HCT116 (cell line): Measurements from ENCODE around the gene IER5L. TPM values are rescaled to one million over a fixed set of nuclear protein-coding genes. Genes with fewer than 3 reads are reported as not detected.

Experiments
- ATAC-seq: fragments of 200-7000 bp; cut with Tn5 transposase; 2 replicates; pipeline ENCODE4 v1.9.1; 2020; ENCODE audit warnings: mild to moderate bottlenecking, moderate library complexity
- BruUV-seq: library from RNA; stranded (reverse); fragments of 400-500 nt; replicated peaks from 2 replicates; lab custom pipeline; 2021; lab: Mats Ljungman, UMichigan
- CTCF ChIA-PET: fragments of 300-600 bp; sonication (Branson Sonifier 250); formaldehyde crosslinking; loops from one replicate; lab custom pipeline; 2021; ENCODE audit warnings: antibody characterized with exemption; lab: Charles Lee
- POLR2A ChIA-PET: fragments of 300-600, 350-600 bp; sonication (Branson Sonifier 250); formaldehyde crosslinking; loops from one replicate; lab custom pipeline; 2021; ENCODE audit warnings: antibody characterized with exemption; lab: Charles Lee
- RAD21 ChIA-PET, 2 experiments: fragments of 300-600 bp; sonication (Branson Sonifier 250); formaldehyde crosslinking; loops; one replicate each; lab custom pipeline; 2023; ENCODE audit warnings: low total read pairs in 2 of 2; ENCODE audit not compliant: uncharacterized antibody in 2 of 2, unreplicated experiment in 2 of 2, low non-redundant PET in 1 of 2; lab: Charles Lee
- DNase-seq: peaks from one replicate; pipeline ENCODE4 v3.0.0-alpha.2; 2010; ENCODE audit warnings: low read depth, low spot score
- H2AFZ ChIP-seq: fragments of 200-600 bp; shearing (Covaris generic), sonication (generic); 2 replicates; pipeline ENCODE4 v1.6.1; 2017; ENCODE audit warnings: low read depth, mixed run types, mixed read lengths, antibody characterized with exemption, low read length; ENCODE audit not compliant: poor library complexity, severe bottlenecking
- H3K27ac ChIP-seq: 2 replicates; pipeline ENCODE4 v1.5.1; 2012; ENCODE audit warnings: low read depth, low read length
- H3K27me3 ChIP-seq: fragments of 200-600 bp; sonication (generic); 2 replicates; pipeline ENCODE4 v1.6.1; 2016; ENCODE audit warnings: mixed run types, low read length, mixed read lengths; ENCODE audit not compliant: insufficient read depth
- H3K36me3 ChIP-seq, 2 experiments: fragments of 200-500 bp in 1 of 2; fragments of 200-600 bp in 1 of 2; sonication (Bioruptor generic) in 1 of 2; sonication (generic) in 1 of 2; 2 replicates each; pipeline versions ENCODE4 v1.5.1 to v1.6.1; 2014 to 2016; ENCODE audit warnings: low read length in 2 of 2, inconsistent platforms in 1 of 2, mixed read lengths in 1 of 2, mixed run types in 1 of 2; ENCODE audit not compliant: insufficient read depth in 2 of 2, control insufficient read depth in 1 of 2
- H3K4me1 ChIP-seq, 2 experiments: fragments of 200-600 bp in 1 of 2; sonication (generic) in 1 of 2; 2 replicates each; pipeline versions ENCODE4 v1.5.1 to v1.6.1; 2012 to 2017; ENCODE audit warnings: low read length in 2 of 2, inconsistent platforms in 1 of 2, mild to moderate bottlenecking in 1 of 2, mixed read lengths in 1 of 2, mixed run types in 1 of 2, moderate library complexity in 1 of 2; ENCODE audit not compliant: insufficient read depth in 2 of 2, control insufficient read depth in 1 of 2
- H3K4me2 ChIP-seq: fragments of 200-600 bp; sonication (generic); 2 replicates; pipeline ENCODE4 v1.6.1; 2017; ENCODE audit warnings: mixed run types, low read length, mixed read lengths
- H3K4me3 ChIP-seq, 2 experiments: fragments of 200-600 bp in 1 of 2; sonication (generic) in 1 of 2; replicated peaks in 1 of 2; 2 replicates each; pipeline ENCODE4 v1.5.1; 2011 to 2016; ENCODE audit warnings: low read length in 2 of 2, control low read depth in 1 of 2, low read depth in 1 of 2, mild to moderate bottlenecking in 1 of 2, mixed read lengths in 1 of 2, mixed run types in 1 of 2
- H3K79me2 ChIP-seq: fragments of 200-600 bp; sonication (generic); 2 replicates; pipeline ENCODE4 v1.6.1; 2017; ENCODE audit warnings: mild to moderate bottlenecking, mixed run types, low read length, moderate library complexity, mixed read lengths; ENCODE audit not compliant: insufficient read depth
- H3K9ac ChIP-seq: fragments of 200-600 bp; sonication (generic); 2 replicates; pipeline ENCODE4 v1.6.1; 2016; ENCODE audit warnings: low read length, mixed read lengths
- H3K9me2 ChIP-seq: fragments of 200-600 bp; sonication (generic), shearing (Covaris generic); 2 replicates; pipeline ENCODE4 v1.6.1; 2017; ENCODE audit warnings: mixed run types, mild to moderate bottlenecking, moderate library complexity; ENCODE audit not compliant: insufficient read depth
- H3K9me3 ChIP-seq, 2 experiments: fragments of 200-500 bp in 1 of 2; fragments of 200-600 bp in 1 of 2; sonication (Bioruptor generic) in 1 of 2; sonication (generic) in 1 of 2; 2 replicates each; pipeline ENCODE4 v1.6.1; 2014 to 2017; ENCODE audit warnings: low read length in 2 of 2, mixed read lengths in 2 of 2, inconsistent platforms in 1 of 2, low read depth in 1 of 2, mild to moderate bottlenecking in 1 of 2, mixed run types in 1 of 2, moderate library complexity in 1 of 2; ENCODE audit not compliant: control insufficient read depth in 1 of 2, insufficient read depth in 1 of 2
- H4K20me1 ChIP-seq: fragments of 200-600 bp; sonication (generic), shearing (Covaris generic); 2 replicates; pipeline ENCODE4 v1.6.1; 2017; ENCODE audit warnings: mixed run types, mild to moderate bottlenecking, moderate library complexity; ENCODE audit not compliant: insufficient read depth
- ATF3 ChIP-seq: IDR thresholded peaks from 2 replicates; pipeline ENCODE4 v1.6.1; 2012
- CBX3 ChIP-seq: IDR thresholded peaks from 2 replicates; pipeline ENCODE4 v1.6.1; 2012; ENCODE audit warnings: low read depth
- CTCF ChIP-seq, 3 experiments: fragments of 200-600 bp in 1 of 3; sonication (generic) in 1 of 3; IDR thresholded peaks in 2 of 3; conservative IDR thresholded peaks in 1 of 3; 2 replicates each; pipeline ENCODE4 v1.5.1; 2012 to 2017; ENCODE audit warnings: low read depth in 2 of 3, low read length in 2 of 3, antibody characterized with exemption in 1 of 3, borderline replicate concordance in 1 of 3, control low read depth in 1 of 3, mild to moderate bottlenecking in 1 of 3, mixed read lengths in 1 of 3, mixed run types in 1 of 3, moderate library complexity in 1 of 3; ENCODE audit not compliant: insufficient read depth in 1 of 3
- EGR1 ChIP-seq: IDR thresholded peaks from 2 replicates; pipeline ENCODE4 v1.6.1; 2012; ENCODE audit warnings: low read depth
- ELF1 ChIP-seq: IDR thresholded peaks from 2 replicates; pipeline ENCODE4 v1.6.1; 2012; ENCODE audit warnings: low read depth, borderline replicate concordance
- EZH2phosphoT487 ChIP-seq: fragments of 200-600 bp; IDR thresholded peaks from 2 replicates; pipeline ENCODE4 v1.6.1; 2018; ENCODE audit warnings: antibody characterized with exemption, borderline replicate concordance
- FOSL1 ChIP-seq: IDR thresholded peaks from 2 replicates; pipeline ENCODE4 v1.6.1; 2012; ENCODE audit warnings: low read depth
- JUND ChIP-seq: IDR thresholded peaks from 2 replicates; pipeline ENCODE4 v1.6.1; 2012
- POLR2A ChIP-seq: IDR thresholded peaks from 2 replicates; pipeline ENCODE4 v1.7.0; 2011; ENCODE audit warnings: borderline replicate concordance; ENCODE audit not compliant: insufficient read depth, insufficient read length; ENCODE audit errors: extremely low read depth
- POLR2AphosphoS5 ChIP-seq: IDR thresholded peaks from 2 replicates; pipeline ENCODE4 v1.6.1; 2011; ENCODE audit warnings: mild to moderate bottlenecking, low read depth, low read length, moderate library complexity
- RAD21 ChIP-seq: IDR thresholded peaks from 2 replicates; pipeline ENCODE4 v1.6.1; 2012; ENCODE audit warnings: low read depth, mild to moderate bottlenecking
- SIN3A ChIP-seq: IDR thresholded peaks from 2 replicates; pipeline ENCODE4 v1.6.1; 2012; ENCODE audit warnings: low read depth
- SP1 ChIP-seq: IDR thresholded peaks from 2 replicates; pipeline ENCODE4 v1.6.1; 2012; ENCODE audit warnings: low read depth
- YY1 ChIP-seq: IDR thresholded peaks from 2 replicates; pipeline ENCODE4 v1.6.1; 2011; ENCODE audit warnings: low read length, low read depth, moderate library complexity, mild to moderate bottlenecking; ENCODE audit not compliant: insufficient replicate concordance; ENCODE audit errors: extremely low read depth
- ZFX ChIP-seq: fragments of 450-650 bp; IDR thresholded peaks from 2 replicates; pipeline ENCODE4 v1.6.1; 2017
- ZNF274 ChIP-seq: fragments of 200-500 bp; sonication (Bioruptor generic); IDR thresholded peaks from 2 replicates; pipeline ENCODE4 v1.6.1; 2014; ENCODE audit warnings: mild to moderate bottlenecking, low read depth, low read length, inconsistent platforms
- intact Hi-C: fragments of 100-400 bp; cut with micrococcal nuclease; formaldehyde crosslinking; loops from 2 replicates; pipeline ENCODE4 v1.10.0; 2022
- total RNA-seq: library from RNA; stranded (reverse); gene quantifications from one replicate; pipeline ENCODE4 v1.2.1, GENCODE V29; 2021; ENCODE audit not compliant: unreplicated experiment
- TF ChIP-seq, protein P1 (sequence below): IDR thresholded peaks from 2 replicates; pipeline ENCODE4 v1.6.1; 2012
- TF ChIP-seq, protein P2 (sequence below): IDR thresholded peaks from 2 replicates; pipeline ENCODE4 v1.6.1; 2012; ENCODE audit warnings: low read depth

IER5L gene
- total RNA-seq, 1 experiment from 2014 or later = 195 TPM

- H3K27ac ChIP-seq = no peak overlapping the region
- no peak overlapping the region for H3K4me2 ChIP-seq
- H3K9me3 ChIP-seq = no peaks in the 10 kb centered on the region
- ATAC-seq = no peak
- BruUV-seq = no TSS peak
- POLR2A ChIA-PET = no interaction called here
- H2AFZ ChIP-seq = no peak overlapping the region
- no peaks in the 10 kb centered on the region for H3K27me3 ChIP-seq
- RAD21 ChIA-PET = no interaction called here
- peaks cover 10 to 12% of the 10 kb centered on the region in 2 experiments; a peak in 2 of 4 replicates for H3K36me3 ChIP-seq
- TF ChIP-seq ELF1 (no peak), EZH2phosphoT487 (no peak), FOSL1 (no peak), SP1 (no peak), CTCF (IDR thresholded peaks at IDR 0.05 in 2 of 3, conservative IDR thresholded peaks at IDR 0.05 in 1 of 3; ENCODE audit: borderline replicate concordance in 1 of 3, insufficient read depth in 1 of 3, low read depth in 2 of 3, low read length in 2 of 3) (no peak), EGR1 (no peak), RAD21 (no peak), YY1 (no peak), ZNF274 (no peak), ATF3 (no peak), ZFX (no peak), JUND (no peak), POLR2AphosphoS5 (no peak; the same call in 1 of the 2 replicates), CBX3 (no peak), SIN3A (no peak), POLR2A (no peak)
- TF ChIP-seq, protein P1, sequence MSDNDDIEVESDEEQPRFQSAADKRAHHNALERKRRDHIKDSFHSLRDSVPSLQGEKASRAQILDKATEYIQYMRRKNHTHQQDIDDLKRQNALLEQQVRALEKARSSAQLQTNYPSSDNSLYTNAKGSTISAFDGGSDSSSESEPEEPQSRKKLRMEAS = no peak
- TF ChIP-seq, protein P2, sequence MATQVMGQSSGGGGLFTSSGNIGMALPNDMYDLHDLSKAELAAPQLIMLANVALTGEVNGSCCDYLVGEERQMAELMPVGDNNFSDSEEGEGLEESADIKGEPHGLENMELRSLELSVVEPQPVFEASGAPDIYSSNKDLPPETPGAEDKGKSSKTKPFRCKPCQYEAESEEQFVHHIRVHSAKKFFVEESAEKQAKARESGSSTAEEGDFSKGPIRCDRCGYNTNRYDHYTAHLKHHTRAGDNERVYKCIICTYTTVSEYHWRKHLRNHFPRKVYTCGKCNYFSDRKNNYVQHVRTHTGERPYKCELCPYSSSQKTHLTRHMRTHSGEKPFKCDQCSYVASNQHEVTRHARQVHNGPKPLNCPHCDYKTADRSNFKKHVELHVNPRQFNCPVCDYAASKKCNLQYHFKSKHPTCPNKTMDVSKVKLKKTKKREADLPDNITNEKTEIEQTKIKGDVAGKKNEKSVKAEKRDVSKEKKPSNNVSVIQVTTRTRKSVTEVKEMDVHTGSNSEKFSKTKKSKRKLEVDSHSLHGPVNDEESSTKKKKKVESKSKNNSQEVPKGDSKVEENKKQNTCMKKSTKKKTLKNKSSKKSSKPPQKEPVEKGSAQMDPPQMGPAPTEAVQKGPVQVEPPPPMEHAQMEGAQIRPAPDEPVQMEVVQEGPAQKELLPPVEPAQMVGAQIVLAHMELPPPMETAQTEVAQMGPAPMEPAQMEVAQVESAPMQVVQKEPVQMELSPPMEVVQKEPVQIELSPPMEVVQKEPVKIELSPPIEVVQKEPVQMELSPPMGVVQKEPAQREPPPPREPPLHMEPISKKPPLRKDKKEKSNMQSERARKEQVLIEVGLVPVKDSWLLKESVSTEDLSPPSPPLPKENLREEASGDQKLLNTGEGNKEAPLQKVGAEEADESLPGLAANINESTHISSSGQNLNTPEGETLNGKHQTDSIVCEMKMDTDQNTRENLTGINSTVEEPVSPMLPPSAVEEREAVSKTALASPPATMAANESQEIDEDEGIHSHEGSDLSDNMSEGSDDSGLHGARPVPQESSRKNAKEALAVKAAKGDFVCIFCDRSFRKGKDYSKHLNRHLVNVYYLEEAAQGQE = no peak
- H3K4me3 ChIP-seq = no peak overlapping the region
- DNase-seq = no peak
- H4K20me1 ChIP-seq = no peaks in the 10 kb centered on the region
- H3K9ac ChIP-seq = no peak overlapping the region
- H3K9me2 ChIP-seq = no peaks in the 10 kb centered on the region
- intact Hi-C loops = no loop called here
- CTCF ChIA-PET = no interaction called here
- peaks cover 9% of the 10 kb centered on the region; the same call in 1 of the 2 replicates for H3K79me2 ChIP-seq
- peaks cover 3 to 17% of the 10 kb centered on the region in 2 experiments; a peak in 3 of 4 replicates for H3K4me1 ChIP-seq
These were observed 28.6 kb downstream of the IER5L start for GRCh38 chr9:129149442-129149841.
